IMR-90 (cell line): ENCODE results near the gene TP53I11. TPM values are rescaled to one million over a fixed set of nuclear protein-coding genes. Genes with fewer than 3 reads are reported as not detected.

Experiments used
- ATAC-seq: fragments of 200-7000 bp; cut with Tn5 transposase; 2 replicates; pipeline ENCODE4 v1.9.1; 2020; ENCODE audit warnings: low read depth, mild to moderate bottlenecking, moderate library complexity
- BruUV-seq: library from RNA; stranded (reverse); fragments of 400-500 nt; replicated peaks from 2 replicates; lab custom pipeline; 2021; lab: Mats Ljungman, UMichigan
- CTCF ChIA-PET: fragments of 300-600 bp; formaldehyde crosslinking; extraction: SDS; loops from one replicate; lab custom pipeline; 2021; ENCODE audit warnings: antibody characterized with exemption; lab: Yijun Ruan, JAX
- POLR2A ChIA-PET: fragments of 300-600 bp; sonication (Branson Sonifier 250); formaldehyde crosslinking; loops from one replicate; lab custom pipeline; 2022; ENCODE audit warnings: antibody characterized with exemption; ENCODE audit not compliant: unreplicated experiment; lab: Charles Lee
- DNase-seq: peaks from one replicate; pipeline ENCODE4 v3.0.0; 2013
- H2AFZ ChIP-seq: replicated peaks from 2 replicates; pipeline ENCODE3; 2013; ENCODE audit warnings: low read length, mild to moderate bottlenecking; ENCODE audit not compliant: poor library complexity
- H2AK5ac ChIP-seq: 2 replicates; pipeline ENCODE4 v1.6.1; 2013; ENCODE audit warnings: low read depth, low read length, inconsistent platforms
- H2AK9ac ChIP-seq: replicated peaks from 2 replicates; pipeline ENCODE3; 2013; ENCODE audit warnings: mild to moderate bottlenecking, low read depth, low read length, moderate library complexity; ENCODE audit not compliant: poor library complexity
- H2BK120ac ChIP-seq: 2 replicates; pipeline ENCODE4 v1.6.1; 2013; ENCODE audit warnings: low read depth, low read length, inconsistent platforms
- H2BK15ac ChIP-seq: 3 replicates; pipeline ENCODE4 v1.6.1; 2013; ENCODE audit warnings: low read depth, low read length, inconsistent platforms
- H2BK20ac ChIP-seq: 2 replicates; pipeline ENCODE4 v1.6.1; 2013; ENCODE audit warnings: low read depth, mild to moderate bottlenecking, inconsistent platforms, low read length, moderate library complexity
- H2BK5ac ChIP-seq: 2 replicates; pipeline ENCODE4 v1.6.1; 2013; ENCODE audit warnings: mild to moderate bottlenecking, low read depth, low read length, inconsistent platforms; ENCODE audit not compliant: poor library complexity, severe bottlenecking
- H3K14ac ChIP-seq: replicated peaks from 2 replicates; pipeline ENCODE4 v1.6.1; 2013; ENCODE audit warnings: low read depth, low read length, inconsistent platforms
- H3K18ac ChIP-seq: 2 replicates; pipeline ENCODE4 v1.6.1; 2013; ENCODE audit warnings: low read depth, low read length, control low read depth
- H3K23ac ChIP-seq: 2 replicates; pipeline ENCODE4 v1.6.1; 2013; ENCODE audit warnings: low read depth, low read length, inconsistent platforms
- H3K27ac ChIP-seq: 2 replicates; pipeline ENCODE4 v1.5.1; 2013; ENCODE audit warnings: mild to moderate bottlenecking, control low read depth, low read length; ENCODE audit not compliant: insufficient read depth
- H3K27me3 ChIP-seq: 2 replicates; pipeline ENCODE4 v1.6.1; 2013; ENCODE audit warnings: low read length; ENCODE audit not compliant: control insufficient read depth, insufficient read depth
- H3K36me3 ChIP-seq: 2 replicates; pipeline ENCODE4 v1.6.1; 2013; ENCODE audit warnings: low read length, mixed read lengths; ENCODE audit not compliant: control insufficient read depth, insufficient read depth
- H3K4ac ChIP-seq: 2 replicates; pipeline ENCODE4 v1.6.1; 2013; ENCODE audit warnings: low read depth, low read length, inconsistent platforms
- H3K4me1 ChIP-seq: 2 replicates; pipeline ENCODE4 v1.6.1; 2013; ENCODE audit warnings: low read length, mixed read lengths; ENCODE audit not compliant: control insufficient read depth, insufficient read depth
- H3K4me2 ChIP-seq: 2 replicates; pipeline ENCODE4 v1.6.1; 2013; ENCODE audit warnings: low read depth, mild to moderate bottlenecking, control low read depth, low read length, moderate library complexity
- H3K4me3 ChIP-seq: 2 replicates; pipeline ENCODE4 v1.5.1; 2013; ENCODE audit warnings: low read depth, mild to moderate bottlenecking, control low read depth, low read length, moderate library complexity; ENCODE audit not compliant: insufficient read depth
- H3K56ac ChIP-seq: 2 replicates; pipeline ENCODE4 v1.6.1; 2013; ENCODE audit warnings: low read length, inconsistent platforms; ENCODE audit not compliant: insufficient read depth; ENCODE audit errors: extremely low read depth
- H3K79me1 ChIP-seq, 2 experiments: 2 replicates each; pipeline ENCODE4 v1.6.1; 2013; ENCODE audit warnings: low read length in 2 of 2, inconsistent platforms in 1 of 2, low read depth in 1 of 2
- H3K9ac ChIP-seq: 2 replicates; pipeline ENCODE4 v1.6.1; 2013; ENCODE audit warnings: low read depth, low read length, control low read depth
- H3K9me1 ChIP-seq: 2 replicates; pipeline ENCODE4 v1.6.1; 2013; ENCODE audit warnings: low read length, inconsistent platforms; ENCODE audit not compliant: insufficient read depth
- H3K9me3 ChIP-seq: 2 replicates; pipeline ENCODE4 v1.6.1; 2013; ENCODE audit warnings: low read length; ENCODE audit not compliant: control insufficient read depth, insufficient read depth
- H4K20me1 ChIP-seq: 2 replicates; pipeline ENCODE4 v1.6.1; 2013; ENCODE audit warnings: low read length, inconsistent platforms; ENCODE audit not compliant: insufficient read depth
- H4K5ac ChIP-seq: 2 replicates; pipeline ENCODE4 v1.6.1; 2013; ENCODE audit warnings: mild to moderate bottlenecking, low read depth, low read length, control low read depth
- H4K8ac ChIP-seq, 2 experiments: 2 replicates each; pipeline ENCODE4 v1.6.1; 2013; ENCODE audit warnings: low read depth in 2 of 2, low read length in 2 of 2, control low read depth in 1 of 2, inconsistent platforms in 1 of 2
- H4K91ac ChIP-seq: 2 replicates; pipeline ENCODE4 v1.6.1; 2013; ENCODE audit warnings: low read depth, low read length, inconsistent platforms; ENCODE audit not compliant: insufficient read depth
- POLR2A ChIP-seq: IDR thresholded peaks from 2 replicates; pipeline ENCODE4 v1.6.1; 2012; ENCODE audit warnings: mild to moderate bottlenecking, low read depth, low read length
- RCOR1 ChIP-seq: IDR thresholded peaks from 2 replicates; pipeline ENCODE4 v1.6.1; 2012; ENCODE audit warnings: mild to moderate bottlenecking, low read length, improper control_type of control experiment; ENCODE audit not compliant: insufficient replicate concordance
- RFX5 ChIP-seq: IDR thresholded peaks from 2 replicates; pipeline ENCODE4 v1.8.0; 2012; ENCODE audit warnings: low read depth, mild to moderate bottlenecking, low read length, moderate library complexity
- WGBS, 2 experiments: methylation state at CpG; one replicate each; pipeline versions ENCODE4 v1.1.5 to v1.1.7; 2013; ENCODE audit warnings: missing lambda C conversion rate in 2 of 2; ENCODE audit not compliant: insufficient read length in 1 of 2; ENCODE audit errors: extremely low coverage in 2 of 2; 5-methylcytosine and 5-hydroxymethylcytosine counted together
- dilution Hi-C: fragments of 300-500 bp; cut with HindIII; formaldehyde crosslinking; loops from one replicate; pipeline ENCODE4 v1.14.3; 2018; ENCODE audit warnings: low sequenced_read_pairs; ENCODE audit not compliant: unreplicated experiment
- in situ Hi-C: fragments of 300-500 bp; cut with MboI; formaldehyde crosslinking; loops from 3 replicates; pipeline ENCODE4 v1.14.3; 2019; ENCODE audit warnings: low sequenced_read_pairs, inconsistent platforms, mixed read lengths
- intact Hi-C: fragments of 100-400 bp; cut with micrococcal nuclease; formaldehyde crosslinking; loops from 2 replicates; pipeline ENCODE4 v1.10.0; 2022
- polyA plus RNA-seq, 3 experiments: library from polyadenylated mRNA; depleted of rRNA; stranded (reverse); fragments of >200 nt; gene quantifications; 2 replicates each; pipeline ENCODE4 v1.2.3, GENCODE V29; 2012; ENCODE audit warnings: low replicate concordance in 1 of 3
- total RNA-seq: library from RNA; depleted of rRNA; stranded (reverse); fragments of >200 nt; gene quantifications from 2 replicates; pipeline ENCODE4 v1.2.3, GENCODE V29; 2012

TP53I11 gene
- total and polyA plus RNA-seq, 2 of the 4 experiments (the other 2 are of a cell fraction), result 3.9 to 22.0 TPM

- H3K9me3 ChIP-seq, result no peaks in the 10 kb centered on the region
- H3K79me1 ChIP-seq, result peaks cover 14 to 43% of the 10 kb centered on the region in 2 experiments
- H3K18ac ChIP-seq, result no peak overlapping the region
- DNase-seq (no peak), ATAC-seq (no peak)
- H3K14ac ChIP-seq, result no peak overlapping the region
- H2AK9ac ChIP-seq, result peak overlapping the region; percentile 52
- H3K56ac ChIP-seq, result no peak overlapping the region
- H2BK15ac ChIP-seq, result no peak overlapping the region
- H2BK120ac ChIP-seq, result no peak overlapping the region
- H4K20me1 ChIP-seq, result peaks cover 72% of the 10 kb centered on the region
- in situ Hi-C loops (no loop called here), intact Hi-C loops (no loop called here), dilution Hi-C loops (no loop called here)
- no CpG with 5 or more reads among the region's 3 CpGs for WGBS, 2 experiments
- H3K27ac ChIP-seq, result no peak overlapping the region
- H3K4me2 ChIP-seq, result no peak overlapping the region
- no peak overlapping the region for H3K4ac ChIP-seq
- H3K9ac ChIP-seq, result no peak overlapping the region
- ChIA-PET CTCF (interaction anchor here (0.6 to 0.9 kb wide), 2 partner anchors 125 to 161 kb away, joined by 4 read pairs; no protein-coding TSS in a partner anchor), POLR2A (no interaction called here)
- H3K9me1 ChIP-seq, result peaks cover 7% of the 10 kb centered on the region
- H2BK5ac ChIP-seq, result no peak overlapping the region
- H3K23ac ChIP-seq, result no peak overlapping the region
- TF ChIP-seq POLR2A, result no peak
- no peak for TF ChIP-seq RFX5
- no peak for TF ChIP-seq RCOR1
- no peak overlapping the region for H4K8ac ChIP-seq
- no TSS peak for BruUV-seq
- no peaks in the 10 kb centered on the region for H3K27me3 ChIP-seq
- no peak overlapping the region for H2AK5ac ChIP-seq
- H3K36me3 ChIP-seq, result peaks cover 28% of the 10 kb centered on the region; the same call in 1 of the 2 replicates
- H4K91ac ChIP-seq, result no peak overlapping the region
- H3K4me3 ChIP-seq, result no peak overlapping the region
- H2AFZ ChIP-seq, result peak overlapping the region; percentile 38
- H3K4me1 ChIP-seq, result peaks cover 2% of the 10 kb centered on the region; the same call in 1 of the 2 replicates
- no peak overlapping the region for H4K5ac ChIP-seq
- no peak overlapping the region for H2BK20ac ChIP-seq
These were observed 5.8 kb downstream of the TP53I11 start for GRCh38 chr11:44944853-44945235.
